HG03439 (cell line): ENCODE measurements around the gene CAPN13.
A peak's percentile ranks its signal among the peaks of the same experiment; 100 is the strongest.

ENCODE experiments used
- ATAC-seq: cut with Tn5 transposase; IDR thresholded peaks from one replicate; pipeline ENCODE4 v1.9.1; 2021; ENCODE audit warnings: mild to moderate bottlenecking, moderate library complexity; ENCODE audit not compliant: unreplicated experiment

The CAPN13 gene

GRCh38 chr2:30732376-30732775, 74.9 kb downstream of the CAPN13 start:
- ATAC-seq = no peak

GRCh38 chr2:30731706-30732105, 75.5 kb downstream of the CAPN13 start:
- no peak for ATAC-seq

DNA sequence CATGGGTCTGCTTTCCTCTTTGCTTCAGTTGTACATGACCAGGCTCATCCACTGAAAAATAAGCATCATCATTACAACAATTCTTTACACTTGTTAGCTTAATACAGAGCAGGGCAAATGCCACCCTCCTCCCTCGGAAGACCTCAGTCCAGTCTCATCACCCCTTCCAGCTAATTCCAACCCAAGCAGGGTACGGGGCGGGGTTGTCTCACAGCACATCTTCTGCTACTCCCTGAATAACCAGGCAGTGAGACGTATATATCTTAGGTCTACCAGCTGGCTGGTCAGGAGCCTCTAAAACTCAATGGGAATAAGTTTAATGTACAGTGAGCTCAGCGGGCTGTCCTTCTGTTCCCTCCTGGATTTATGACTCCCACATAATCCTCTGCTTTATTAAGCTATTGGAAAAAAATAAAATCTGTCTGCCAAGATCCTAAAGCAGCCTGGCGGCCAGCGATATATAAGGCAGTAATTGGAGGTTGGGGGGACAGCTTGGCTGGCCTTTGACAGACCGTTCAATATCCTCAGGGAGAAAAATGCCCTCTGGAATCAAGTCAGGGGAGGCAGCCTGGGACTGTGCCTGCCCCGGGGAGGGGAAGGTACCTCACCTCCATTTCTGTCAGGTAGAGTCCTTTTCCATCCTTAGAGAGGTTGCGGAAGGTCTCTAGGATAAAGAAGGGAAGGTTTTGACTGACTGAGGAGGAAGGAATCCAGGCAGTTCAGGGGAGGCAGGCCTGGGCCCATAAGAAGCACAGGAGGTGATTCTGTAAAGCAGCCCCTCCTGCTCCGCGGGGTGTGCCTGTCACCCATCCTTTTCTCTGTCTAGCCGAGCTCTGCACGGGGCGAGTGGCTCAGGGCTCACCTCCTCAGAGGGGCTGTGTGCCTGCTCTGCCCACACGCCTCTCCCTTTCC, 76.3 kb downstream of the CAPN13 start:
- no peak for ATAC-seq

- ATAC-seq = no peak
These were observed 78.2 kb downstream of the CAPN13 start for GRCh38 chr2:30729031-30729430.

DNA sequence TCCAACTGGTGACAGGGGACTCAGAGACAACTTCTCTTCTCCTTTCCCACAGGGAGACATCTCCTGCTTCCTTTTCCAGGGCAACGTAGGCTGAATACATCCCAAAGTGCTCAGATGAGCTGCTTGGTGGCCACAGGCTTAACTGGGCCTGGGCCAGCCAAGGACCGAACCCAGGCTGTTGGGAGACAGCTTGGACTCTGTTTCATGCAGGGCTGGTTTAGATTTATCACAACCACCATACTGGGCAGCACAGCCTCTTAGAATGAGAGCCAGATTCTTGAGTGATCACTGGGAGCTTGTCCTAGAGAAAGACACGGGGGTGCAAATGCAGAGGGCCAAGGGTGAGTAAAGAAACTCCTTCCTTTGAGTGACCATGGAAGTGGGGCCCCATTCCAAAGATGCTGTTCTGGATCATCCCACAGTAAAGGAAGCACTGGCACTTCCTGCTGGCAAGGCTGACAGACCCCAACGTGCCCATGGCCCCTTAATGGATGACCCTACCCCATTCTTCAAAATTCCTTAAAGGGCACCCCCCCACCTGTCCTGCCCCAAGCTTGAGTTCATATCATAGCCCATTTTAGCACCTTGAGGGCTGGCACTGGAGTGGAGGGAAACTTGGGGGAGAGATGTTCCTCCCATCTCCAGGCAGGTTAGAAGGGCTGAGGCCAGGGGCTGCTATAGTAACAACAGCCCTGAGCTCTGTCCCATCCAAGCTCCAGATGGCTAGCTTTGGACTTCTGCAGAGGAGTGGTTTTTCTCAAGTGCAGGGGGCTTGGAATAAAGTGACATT, 84.1 kb downstream of the CAPN13 start:
- no peak for ATAC-seq

DNA sequence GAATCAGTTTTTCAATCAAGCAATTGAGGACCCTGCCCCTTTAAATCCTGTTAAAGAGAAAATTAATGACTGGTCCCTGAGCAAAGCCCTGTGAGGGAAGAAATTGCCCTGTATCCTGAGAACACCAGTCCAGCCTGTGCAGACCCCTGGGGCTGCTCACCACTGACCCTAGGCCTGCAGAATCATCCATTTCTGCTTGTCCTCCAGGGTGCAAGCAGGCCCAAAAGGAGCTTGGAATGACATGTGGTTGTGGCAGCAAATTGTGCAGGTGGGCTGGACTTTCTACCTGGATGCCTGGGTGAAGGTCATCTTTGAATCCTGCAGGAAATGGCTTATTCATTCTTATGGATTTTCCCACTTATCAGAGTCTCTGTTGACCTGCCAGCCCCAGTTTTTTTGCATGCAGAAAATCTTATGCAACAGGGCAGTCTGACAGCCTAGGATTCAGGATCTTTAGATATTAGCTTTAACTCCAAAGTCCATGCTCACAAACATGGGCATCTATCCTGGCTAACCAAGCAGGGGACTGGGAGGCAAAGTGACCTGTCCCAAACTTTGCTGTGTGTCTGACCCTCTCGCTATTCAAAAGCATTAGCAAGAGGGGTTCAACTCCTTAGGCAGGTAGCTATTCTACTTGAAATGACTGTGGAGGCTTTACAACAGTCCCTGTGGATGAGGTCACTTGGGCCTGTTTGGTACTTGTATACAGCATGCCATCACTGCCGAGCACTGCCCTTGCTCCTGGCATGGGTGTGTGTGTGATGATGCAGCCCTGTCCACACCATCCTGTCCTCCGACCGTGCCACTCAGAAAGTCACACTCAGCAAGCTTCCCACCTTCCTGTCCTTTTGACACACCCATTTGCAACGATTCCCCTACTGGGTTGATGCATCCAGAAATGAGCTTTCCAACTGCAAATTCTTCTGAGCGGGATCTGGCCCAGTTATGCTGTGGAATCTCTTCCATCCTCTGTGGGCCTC, 85.3 kb downstream of the CAPN13 start:
- ATAC-seq = no peak

DNA sequence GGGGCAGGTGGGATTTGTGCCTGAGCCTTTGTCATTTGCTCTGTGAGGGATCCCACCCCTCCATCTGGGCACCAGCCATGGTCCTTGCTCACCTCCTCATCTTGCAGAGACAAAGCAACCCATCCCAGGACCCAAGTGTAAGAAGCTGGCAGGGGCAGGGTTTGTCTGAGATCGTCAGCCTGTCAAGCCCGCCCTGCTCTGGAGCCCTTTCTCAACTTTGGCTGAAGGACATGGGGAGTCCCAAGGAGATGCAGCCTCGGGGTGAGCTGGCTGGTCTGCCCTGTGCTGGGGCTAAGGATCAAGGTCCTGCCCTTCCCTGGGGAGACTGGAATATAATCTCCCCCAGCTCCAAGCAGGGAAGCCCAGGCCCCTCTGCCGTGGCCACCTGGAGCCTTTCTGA, 86.0 kb downstream of the CAPN13 start:
- ATAC-seq = no peak

DNA sequence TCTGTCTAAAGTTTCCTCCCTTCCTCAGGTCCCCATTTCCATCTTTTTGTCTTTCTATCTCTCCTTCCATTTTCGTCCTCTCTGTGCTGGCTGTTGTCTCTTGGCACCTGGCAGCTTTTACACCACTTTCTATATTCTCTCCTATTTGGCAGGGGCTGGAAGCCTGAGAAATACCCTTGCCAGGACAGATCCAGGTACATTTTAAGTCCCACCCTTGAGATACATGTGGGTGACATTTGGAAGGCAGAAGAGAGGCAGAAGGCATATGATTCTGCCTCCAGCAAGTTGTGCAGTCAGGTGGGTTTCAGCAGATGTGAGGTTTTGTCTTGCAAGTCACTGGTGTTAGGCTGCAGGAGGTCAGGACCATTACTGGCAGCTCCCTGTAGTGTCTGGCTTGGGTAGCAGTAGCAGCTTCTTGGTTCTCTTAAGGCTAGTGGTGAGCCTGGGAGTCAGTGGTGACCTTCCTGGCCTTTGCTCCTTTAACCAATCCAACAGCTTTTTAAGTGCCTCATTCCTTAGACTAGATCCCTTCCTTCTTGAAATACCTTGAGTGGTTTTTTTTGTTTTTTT, 90.1 kb downstream of the CAPN13 start:
- no peak for ATAC-seq

- no peak for ATAC-seq
These were observed 90.9 kb downstream of the CAPN13 start for GRCh38 chr2:30716123-30716900.

GRCh38 chr2:30714811-30715709, 92.2 kb downstream of the CAPN13 start:
- ATAC-seq = no peak

DNA sequence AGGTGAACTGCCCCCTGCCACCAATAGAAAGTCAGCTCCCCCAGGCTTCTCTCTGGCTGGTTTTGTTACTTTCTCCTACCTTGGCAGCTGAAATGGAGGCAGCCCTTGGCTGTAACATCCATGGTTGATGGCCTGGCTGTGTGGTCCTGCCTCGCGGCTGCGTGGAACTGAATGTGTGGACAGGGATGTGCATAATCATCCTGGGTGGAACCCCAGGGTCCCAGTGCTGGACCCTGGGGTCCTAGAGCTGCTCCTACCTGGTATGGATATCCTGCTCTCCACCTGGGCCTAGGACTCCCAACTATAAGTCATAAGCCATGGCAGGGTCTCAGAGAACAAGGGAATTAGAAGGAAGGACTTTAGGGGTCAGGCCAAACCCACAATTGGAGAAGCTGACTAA, 93.5 kb downstream of the CAPN13 start:
- peak; percentile 16 for ATAC-seq

GRCh38 chr2:30711646-30712085, 95.6 kb downstream of the CAPN13 start:
- peak; percentile 74 for ATAC-seq

DNA sequence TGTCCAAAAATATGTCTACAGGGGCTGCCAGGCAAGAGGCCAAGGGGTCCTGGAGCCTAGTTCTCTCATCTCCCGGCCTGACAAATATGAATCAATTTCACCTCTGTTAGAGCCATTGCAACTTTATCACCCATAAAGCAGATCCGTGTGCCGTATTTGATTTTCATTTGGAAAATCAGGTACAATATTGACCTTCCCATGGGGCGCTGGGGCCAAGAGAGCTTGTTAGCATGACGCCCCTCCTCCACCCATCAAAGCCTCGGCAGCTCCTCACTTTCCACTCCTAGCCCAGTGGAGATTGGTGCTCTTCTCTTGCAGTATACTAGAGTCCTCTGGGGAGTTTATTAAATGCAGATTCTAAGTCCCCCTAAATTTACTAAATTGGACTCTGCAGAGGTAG, 96.8 kb downstream of the CAPN13 start:
- ATAC-seq = no peak

DNA sequence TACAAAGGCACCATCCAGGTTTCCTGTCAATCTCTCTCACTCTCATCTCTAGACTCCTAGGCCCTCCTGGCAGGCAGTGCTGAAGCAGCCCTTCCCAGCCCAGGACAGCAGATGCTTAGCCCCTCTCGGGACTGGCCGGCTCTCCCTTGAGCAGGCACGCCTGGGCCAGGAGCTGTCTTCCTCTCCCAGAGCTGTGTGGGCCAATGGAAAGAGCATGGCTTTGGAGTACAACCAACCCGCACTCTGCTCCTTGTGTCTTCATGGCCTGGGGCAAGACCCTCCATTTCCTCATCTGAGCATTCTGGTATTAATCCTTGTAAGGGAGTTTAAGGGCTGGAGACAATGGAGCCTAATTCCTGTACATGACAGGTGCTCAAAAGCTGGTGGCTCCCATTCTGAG, 97.2 kb downstream of the CAPN13 start:
- no peak for ATAC-seq

DNA sequence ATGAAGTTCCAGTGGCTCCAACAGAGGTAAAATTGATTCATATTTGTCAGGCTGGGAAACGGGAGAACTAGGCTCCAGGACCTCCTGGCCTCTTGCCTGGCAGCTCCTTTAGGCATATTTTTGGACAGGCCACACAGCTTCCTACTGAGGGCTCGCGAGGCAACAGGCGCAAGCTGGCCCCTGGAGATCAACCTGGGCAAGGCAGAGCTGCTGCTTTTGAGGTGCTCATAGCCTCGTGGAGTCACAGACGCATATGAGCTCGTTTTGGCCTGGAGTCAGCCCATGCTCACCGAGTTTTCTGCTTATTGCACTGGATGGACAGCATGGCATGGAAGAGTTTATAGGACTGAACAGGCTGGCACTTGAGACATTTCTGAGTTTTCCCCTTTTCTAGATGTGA, 97.7 kb downstream of the CAPN13 start:
- ATAC-seq = no peak

- ATAC-seq = no peak
These were observed 98.6 kb downstream of the CAPN13 start for GRCh38 chr2:30708491-30709290.

DNA sequence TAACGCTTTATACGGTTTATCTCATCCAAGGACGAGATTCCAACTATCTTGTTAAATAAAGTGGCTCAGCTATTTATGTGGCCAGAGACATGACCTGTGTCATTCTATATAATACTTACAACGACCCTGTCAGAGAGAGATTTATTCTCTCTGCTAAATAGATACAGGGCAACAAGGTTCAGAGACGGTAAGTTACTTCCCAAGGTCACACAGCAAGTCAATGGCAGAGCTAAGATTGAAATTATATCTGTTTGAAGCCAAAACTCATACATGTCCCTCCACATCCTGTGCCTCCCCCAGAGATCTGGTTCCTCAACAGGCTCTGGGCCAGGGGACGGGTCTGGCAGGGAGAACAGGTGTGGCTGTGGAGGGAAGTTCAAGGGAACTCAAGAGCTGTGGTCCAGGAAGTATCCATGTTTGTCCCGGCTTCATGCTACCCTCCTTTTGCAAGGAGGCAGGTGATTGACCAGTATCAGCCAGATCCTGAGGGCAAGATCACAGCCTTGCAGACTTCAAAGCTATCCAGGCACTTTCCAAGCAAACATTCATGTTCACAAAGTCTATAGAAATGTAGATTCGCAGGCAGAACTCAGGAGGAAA, 99.8 kb downstream of the CAPN13 start:
- ATAC-seq = no peak
